ENCODE measurements around the gene FAP. TPM values are rescaled to one million over a fixed set of nuclear protein-coding genes. Genes with fewer than 3 reads are reported as not detected.

The FAP gene
- total and polyA plus RNA-seq, 9 of the 15 experiments (the other 6 are each of a cell fraction or from before 2014, with no cell fraction given): not detected

DNA sequence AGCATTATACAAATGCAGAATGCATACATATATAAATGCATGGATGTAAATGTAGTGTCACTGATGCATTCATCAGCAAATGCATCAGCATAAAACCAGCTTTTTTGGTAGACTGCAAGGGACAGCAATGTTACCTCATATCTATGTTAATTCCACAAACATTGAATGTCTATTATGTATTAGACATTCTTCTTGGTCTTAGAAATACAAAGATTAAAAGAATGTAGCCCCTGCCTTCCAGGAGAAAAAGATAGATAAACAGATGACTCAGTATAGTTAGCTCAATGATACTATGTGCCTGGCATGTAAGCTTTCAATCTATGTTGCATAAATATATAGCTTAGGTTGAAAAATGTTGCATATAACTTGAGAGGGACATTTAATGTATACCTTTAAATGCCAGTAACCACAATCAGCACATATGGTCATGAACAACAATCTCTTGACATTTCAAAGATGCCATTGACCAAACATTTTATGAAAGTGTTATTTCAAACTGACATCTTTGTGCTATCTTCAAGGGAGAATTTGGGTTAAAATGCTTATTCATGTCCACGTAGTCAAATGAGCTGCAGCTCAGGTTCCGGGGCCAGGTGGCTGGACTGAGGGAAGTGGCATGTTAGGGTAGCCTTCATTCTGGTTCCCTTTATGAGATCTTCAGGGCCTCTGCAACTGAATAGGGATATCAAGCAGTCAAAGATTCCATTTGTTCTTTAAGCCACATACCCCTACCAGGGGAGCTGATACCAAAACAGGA, 46.0 kb downstream of the FAP start:
- Histone ChIP-seq H3K4me1 (replicated peaks in 1 of 2; ENCODE audit: control insufficient read depth in 2 of 2, insufficient read depth in 2 of 2, low read length in 2 of 2) (no peaks in the 10 kb centered on the region), H3K4me3 (no peak overlapping the region), H2AFZ (ENCODE audit: low read depth, low read length) (no peak overlapping the region), H3K36me3 (ENCODE audit: control insufficient read depth, insufficient read depth, low read length) (no peaks in the 10 kb centered on the region), H3K27ac (ENCODE audit: extremely low read depth, low read depth, low read length) (no peak overlapping the region), H3K79me2 (ENCODE audit: control insufficient read depth, insufficient read depth, low read length) (no peaks in the 10 kb centered on the region), H3K27me3 (ENCODE audit: control insufficient read depth in 2 of 2, insufficient read depth in 2 of 2, low read length in 2 of 2) (no peaks in the 10 kb centered on the region), H3K4me2 (ENCODE audit: insufficient read depth, low read length) (no peak overlapping the region), H4K20me1 (replicated peaks; ENCODE audit: control insufficient read depth, insufficient read depth, low read length) (no peaks in the 10 kb centered on the region), H3K9me1 (ENCODE audit: control insufficient read depth, insufficient read depth, low read length) (no peaks in the 10 kb centered on the region), H3K9me3 (replicated peaks; ENCODE audit: control insufficient read depth, insufficient read depth, low read depth, low read length) (0 out of 2 replicates have a peak, but pooled peaks cover 4% of the 10 kb centered on the region), H3K9ac (ENCODE audit: insufficient read depth in 1 of 2, low read depth in 2 of 2, low read length in 2 of 2) (no peak overlapping the region)
- intact Hi-C loops (cut with micrococcal nuclease): no loop called here
- peak; percentile 11 for FAIRE-seq
- ATAC-seq: no peak
- ChIA-PET CTCF (ENCODE audit: low intra/inter-chr PET ratio) (no interaction called here), POLR2A (no interaction called here)
- TF ChIP-seq RBM15 (IDR thresholded peaks at IDR 0.05; ENCODE audit: insufficient read depth, low read length): no peak
- no peak for TF ChIP-seq TEAD2 (tag; IDR thresholded peaks at IDR 0.05)
- no peak for TF ChIP-seq ASH1L (IDR thresholded peaks at IDR 0.05; ENCODE audit: borderline replicate concordance, low read depth, partially characterized antibody)
- TF ChIP-seq, protein P1, sequence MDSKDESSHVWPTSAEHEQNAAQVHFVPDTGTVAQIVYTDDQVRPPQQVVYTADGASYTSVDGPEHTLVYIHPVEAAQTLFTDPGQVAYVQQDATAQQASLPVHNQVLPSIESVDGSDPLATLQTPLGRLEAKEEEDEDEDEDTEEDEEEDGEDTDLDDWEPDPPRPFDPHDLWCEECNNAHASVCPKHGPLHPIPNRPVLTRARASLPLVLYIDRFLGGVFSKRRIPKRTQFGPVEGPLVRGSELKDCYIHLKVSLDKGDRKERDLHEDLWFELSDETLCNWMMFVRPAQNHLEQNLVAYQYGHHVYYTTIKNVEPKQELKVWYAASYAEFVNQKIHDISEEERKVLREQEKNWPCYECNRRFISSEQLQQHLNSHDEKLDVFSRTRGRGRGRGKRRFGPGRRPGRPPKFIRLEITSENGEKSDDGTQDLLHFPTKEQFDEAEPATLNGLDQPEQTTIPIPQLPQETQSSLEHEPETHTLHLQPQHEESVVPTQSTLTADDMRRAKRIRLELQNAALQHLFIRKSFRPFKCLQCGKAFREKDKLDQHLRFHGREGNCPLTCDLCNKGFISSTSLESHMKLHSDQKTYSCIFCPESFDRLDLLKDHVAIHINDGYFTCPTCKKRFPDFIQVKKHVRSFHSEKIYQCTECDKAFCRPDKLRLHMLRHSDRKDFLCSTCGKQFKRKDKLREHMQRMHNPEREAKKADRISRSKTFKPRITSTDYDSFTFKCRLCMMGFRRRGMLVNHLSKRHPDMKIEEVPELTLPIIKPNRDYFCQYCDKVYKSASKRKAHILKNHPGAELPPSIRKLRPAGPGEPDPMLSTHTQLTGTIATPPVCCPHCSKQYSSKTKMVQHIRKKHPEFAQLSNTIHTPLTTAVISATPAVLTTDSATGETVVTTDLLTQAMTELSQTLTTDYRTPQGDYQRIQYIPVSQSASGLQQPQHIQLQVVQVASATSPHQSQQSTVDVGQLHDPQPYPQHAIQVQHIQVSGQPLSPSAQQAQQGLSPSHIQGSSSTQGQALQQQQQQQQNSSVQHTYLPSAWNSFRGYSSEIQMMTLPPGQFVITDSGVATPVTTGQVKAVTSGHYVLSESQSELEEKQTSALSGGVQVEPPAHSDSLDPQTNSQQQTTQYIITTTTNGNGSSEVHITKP (IDR thresholded peaks at IDR 0.05; ENCODE audit: partially characterized antibody): no peak
- no peak for TF ChIP-seq DNMT1 (IDR thresholded peaks at IDR 0.05)
- TF ChIP-seq KDM2B (CRISPR knock-in tag; IDR thresholded peaks at IDR 0.05): no peak
- no peak for TF ChIP-seq WHSC1 (IDR thresholded peaks at IDR 0.05; ENCODE audit: low read length)
- TF ChIP-seq, protein P2, sequence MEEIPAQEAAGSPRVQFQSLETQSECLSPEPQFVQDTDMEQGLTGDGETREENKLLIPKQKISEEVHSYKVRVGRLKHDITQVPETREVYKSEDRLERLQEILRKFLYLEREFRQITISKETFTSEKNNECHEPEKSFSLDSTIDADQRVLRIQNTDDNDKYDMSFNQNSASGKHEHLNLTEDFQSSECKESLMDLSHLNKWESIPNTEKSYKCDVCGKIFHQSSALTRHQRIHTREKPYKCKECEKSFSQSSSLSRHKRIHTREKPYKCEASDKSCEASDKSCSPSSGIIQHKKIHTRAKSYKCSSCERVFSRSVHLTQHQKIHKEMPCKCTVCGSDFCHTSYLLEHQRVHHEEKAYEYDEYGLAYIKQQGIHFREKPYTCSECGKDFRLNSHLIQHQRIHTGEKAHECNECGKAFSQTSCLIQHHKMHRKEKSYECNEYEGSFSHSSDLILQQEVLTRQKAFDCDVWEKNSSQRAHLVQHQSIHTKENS (CRISPR knock-in tag; IDR thresholded peaks at IDR 0.05): no peak
- no peak for TF ChIP-seq TAF15 (IDR thresholded peaks at IDR 0.05; ENCODE audit: low read depth, low read length)
- no TSS peak for BruUV-seq (replicated peaks)
- WGBS (ENCODE audit: insufficient coverage, low coverage, missing lambda C conversion rate): 5% methylated on average over 2 of the region's 2 CpGs
- DNase-seq (ENCODE audit: extremely low read depth in 1 of 4, low spot score in 3 of 4): no peak
- in situ Hi-C loops (cut with MboI): no loop called here

Data from K562 (cell line).